Stimulated activated memory B cell treated with anti-CD40 and anti-IgM and Interleukin-4, amounts not matched to agents 10 μg/mL and 1 μg/mL and 100 μg/mL, for 72 hours (primary cell): ENCODE data around the gene CDH4.
"Not testable (repeated sequence)": the region's sequence is repeated elsewhere in the genome, so short reads cannot be mapped to it uniquely, and the experiment has no call there.

Experiments
- ATAC-seq: fragments of 150-1000 bp; cut with Tn5 transposase; 2 replicates; pipeline ENCODE4 v1.10.0; 2021
- H3K27ac Mint-ChIP-seq: one replicate; pipeline ENCODE4 v1.8.0; 2022; ENCODE audit warnings: mild to moderate bottlenecking, mixed read lengths
- H3K27me3 Mint-ChIP-seq: one replicate; pipeline ENCODE4 v1.8.0; 2022; ENCODE audit warnings: mixed read lengths
- H3K36me3 Mint-ChIP-seq: one replicate; pipeline ENCODE4 v1.8.0; 2022; ENCODE audit warnings: mixed read lengths
- H3K4me1 Mint-ChIP-seq: one replicate; pipeline ENCODE4 v1.8.0; 2022; ENCODE audit warnings: mixed read lengths
- H3K4me3 Mint-ChIP-seq: one replicate; pipeline ENCODE4 v1.8.0; 2022; ENCODE audit warnings: mild to moderate bottlenecking, moderate library complexity, mixed read lengths
- H3K9me3 Mint-ChIP-seq: one replicate; pipeline ENCODE4 v1.8.0; 2022; ENCODE audit warnings: mixed read lengths

CDH4 gene

GRCh38 chr20:61958773-61959700 lies 707.0 kb downstream of the CDH4 start:
- H3K4me1 Mint-ChIP-seq: no peaks in the 10 kb centered on the region
- no peak overlapping the region for H3K27ac Mint-ChIP-seq
- H3K27me3 Mint-ChIP-seq: peaks cover 20% of the 10 kb centered on the region
- H3K36me3 Mint-ChIP-seq: no peaks in the 10 kb centered on the region
- no peak overlapping the region for H3K4me3 Mint-ChIP-seq
- peaks cover 3% of the 10 kb centered on the region for H3K9me3 Mint-ChIP-seq
- ATAC-seq: no peak

- Mint-ChIP-seq H3K9me3 (peaks cover 3% of the 10 kb centered on the region), H3K27ac (no peak overlapping the region), H3K4me3 (no peak overlapping the region)
Measured at GRCh38 chr20:61960836-61961235, 708.8 kb downstream of the CDH4 start.

GRCh38 chr20:61963149-61963548 lies 711.1 kb downstream of the CDH4 start:
- Mint-ChIP-seq H3K9me3 (peaks cover 3% of the 10 kb centered on the region), H3K27ac (no peak overlapping the region), H3K27me3 (peaks cover 41% of the 10 kb centered on the region), H3K4me1 (peaks cover 7% of the 10 kb centered on the region), H3K36me3 (no peaks in the 10 kb centered on the region), H3K4me3 (no peak overlapping the region)
- ATAC-seq: no peak

More at GRCh38 chr20:61960836-61961235, 708.8 kb downstream of the CDH4 start:
- no peak for ATAC-seq
- Mint-ChIP-seq H3K27me3 (peaks cover 18% of the 10 kb centered on the region), H3K36me3 (no peaks in the 10 kb centered on the region), H3K4me1 (no peaks in the 10 kb centered on the region)

- no peak overlapping the region for H3K4me3 Mint-ChIP-seq
- peaks cover 7% of the 10 kb centered on the region for H3K4me1 Mint-ChIP-seq
- peaks cover 49% of the 10 kb centered on the region for H3K27me3 Mint-ChIP-seq
- no peaks in the 10 kb centered on the region for H3K36me3 Mint-ChIP-seq
- no peak for ATAC-seq
- no peak overlapping the region for H3K27ac Mint-ChIP-seq
- peaks cover 3% of the 10 kb centered on the region for H3K9me3 Mint-ChIP-seq
Measured at GRCh38 chr20:61963885-61964674, 712.0 kb downstream of the CDH4 start.

GRCh38 chr20:61964675-61965605 lies 712.9 kb downstream of the CDH4 start:
- Mint-ChIP-seq H3K4me3 (no peak overlapping the region), H3K4me1 (peaks cover 7% of the 10 kb centered on the region), H3K27ac (no peak overlapping the region), H3K36me3 (no peaks in the 10 kb centered on the region), H3K27me3 (peaks cover 49% of the 10 kb centered on the region), H3K9me3 (peaks cover 3% of the 10 kb centered on the region)
- no peak for ATAC-seq

GRCh38 chr20:61965606-61966491 lies 713.8 kb downstream of the CDH4 start:
- Mint-ChIP-seq H3K27me3 (peaks cover 49% of the 10 kb centered on the region), H3K27ac (no peak overlapping the region), H3K4me3 (no peak overlapping the region), H3K36me3 (peaks cover 4% of the 10 kb centered on the region), H3K4me1 (peaks cover 7% of the 10 kb centered on the region), H3K9me3 (peaks cover 5% of the 10 kb centered on the region)
- ATAC-seq: peak; percentile 63

GRCh38 chr20:61966492-61967244 lies 714.6 kb downstream of the CDH4 start:
- peak; percentile 31 for ATAC-seq
- Mint-ChIP-seq H3K36me3 (peaks cover 4% of the 10 kb centered on the region), H3K4me3 (peak overlapping the region; percentile 25), H3K27me3 (peaks cover 49% of the 10 kb centered on the region), H3K9me3 (peaks cover 5% of the 10 kb centered on the region), H3K27ac (no peak overlapping the region), H3K4me1 (peaks cover 7% of the 10 kb centered on the region)

- Mint-ChIP-seq H3K36me3 (peaks cover 9% of the 10 kb centered on the region), H3K27me3 (peaks cover 49% of the 10 kb centered on the region), H3K27ac (no peak overlapping the region), H3K4me1 (peaks cover 7% of the 10 kb centered on the region), H3K9me3 (peaks cover 5% of the 10 kb centered on the region), H3K4me3 (no peak overlapping the region)
- no peak for ATAC-seq
Measured at GRCh38 chr20:61967300-61967699, 715.2 kb downstream of the CDH4 start.

- H3K27me3 Mint-ChIP-seq: peaks cover 49% of the 10 kb centered on the region
- no peak for ATAC-seq
- no peak overlapping the region for H3K4me3 Mint-ChIP-seq
- peaks cover 18% of the 10 kb centered on the region for H3K36me3 Mint-ChIP-seq
- H3K27ac Mint-ChIP-seq: no peak overlapping the region
- peaks cover 7% of the 10 kb centered on the region for H3K4me1 Mint-ChIP-seq
- peaks cover 5% of the 10 kb centered on the region for H3K9me3 Mint-ChIP-seq
Measured at GRCh38 chr20:61968036-61968810, 716.2 kb downstream of the CDH4 start.

GRCh38 chr20:61968932-61969331 lies 716.9 kb downstream of the CDH4 start:
- H3K4me1 Mint-ChIP-seq: peaks cover 7% of the 10 kb centered on the region
- peaks cover 42% of the 10 kb centered on the region for H3K27me3 Mint-ChIP-seq
- ATAC-seq: no peak
- H3K36me3 Mint-ChIP-seq: peaks cover 26% of the 10 kb centered on the region
- H3K27ac Mint-ChIP-seq: no peak overlapping the region
- no peak overlapping the region for H3K4me3 Mint-ChIP-seq
- peaks cover 2% of the 10 kb centered on the region for H3K9me3 Mint-ChIP-seq

GRCh38 chr20:61969806-61970205 lies 717.7 kb downstream of the CDH4 start:
- H3K27ac Mint-ChIP-seq: no peak overlapping the region
- no peak overlapping the region for H3K4me3 Mint-ChIP-seq
- H3K4me1 Mint-ChIP-seq: peaks cover 7% of the 10 kb centered on the region
- peaks cover 2% of the 10 kb centered on the region for H3K9me3 Mint-ChIP-seq
- H3K36me3 Mint-ChIP-seq: peaks cover 34% of the 10 kb centered on the region
- ATAC-seq: no peak
- peaks cover 37% of the 10 kb centered on the region for H3K27me3 Mint-ChIP-seq

GRCh38 chr20:61970357-61970756 lies 718.3 kb downstream of the CDH4 start:
- H3K9me3 Mint-ChIP-seq: peaks cover 2% of the 10 kb centered on the region
- peaks cover 32% of the 10 kb centered on the region for H3K27me3 Mint-ChIP-seq
- peaks cover 34% of the 10 kb centered on the region for H3K36me3 Mint-ChIP-seq
- no peak overlapping the region for H3K27ac Mint-ChIP-seq
- no peak overlapping the region for H3K4me3 Mint-ChIP-seq
- peaks cover 7% of the 10 kb centered on the region for H3K4me1 Mint-ChIP-seq
- no peak for ATAC-seq

GRCh38 chr20:61971595-61971994 lies 719.5 kb downstream of the CDH4 start:
- Mint-ChIP-seq H3K27me3 (peaks cover 23% of the 10 kb centered on the region), H3K36me3 (peaks cover 42% of the 10 kb centered on the region)
- not testable (repeated sequence) for H3K4me3 Mint-ChIP-seq, H3K27ac Mint-ChIP-seq, ATAC-seq, H3K9me3 Mint-ChIP-seq, H3K4me1 Mint-ChIP-seq
